GM19328 (cell line): ENCODE data around the gene XXYLT1.

Experiments
- ATAC-seq: cut with Tn5 transposase; IDR thresholded peaks from one replicate; pipeline ENCODE4 v1.9.1; 2021; ENCODE audit warnings: mild to moderate bottlenecking, moderate library complexity; ENCODE audit not compliant: unreplicated experiment

Gene XXYLT1

GRCh38 chr3:195251336-195252065, 19.5 kb downstream of the XXYLT1 start:
- no peak for ATAC-seq

GRCh38 chr3:195250473-195251251, 20.3 kb downstream of the XXYLT1 start:
- no peak for ATAC-seq

- no peak for ATAC-seq
Measured at GRCh38 chr3:195249858-195250464, 21.0 kb downstream of the XXYLT1 start.

GRCh38 chr3:195249057-195249770, 21.7 kb downstream of the XXYLT1 start:
- no peak for ATAC-seq

DNA sequence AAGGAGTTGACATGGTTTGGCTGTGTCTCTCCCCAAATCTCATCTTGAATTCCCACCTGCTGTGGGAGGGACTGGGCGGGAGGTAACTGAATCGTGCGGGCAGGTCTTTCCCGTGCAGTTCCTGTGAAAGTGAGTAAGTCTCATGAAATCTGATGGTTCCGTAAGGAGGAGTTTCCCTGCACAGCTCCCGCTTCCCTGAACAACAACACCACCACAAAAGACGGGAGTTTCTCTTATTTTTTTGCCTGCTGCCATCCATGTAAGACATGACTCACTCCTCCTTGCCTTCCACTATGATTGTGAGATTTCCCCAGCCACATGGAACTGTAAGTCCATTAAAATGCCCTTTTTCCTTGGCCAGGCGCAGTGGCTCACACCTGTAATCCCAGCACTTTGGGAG, 22.7 kb downstream of the XXYLT1 start:
- no peak for ATAC-seq

- ATAC-seq: no peak
Measured at GRCh38 chr3:195247863-195248189, 23.1 kb downstream of the XXYLT1 start.

GRCh38 chr3:195247086-195247862, 23.7 kb downstream of the XXYLT1 start:
- no peak for ATAC-seq

- ATAC-seq: no peak
Measured at GRCh38 chr3:195246581-195246995, 24.4 kb downstream of the XXYLT1 start.

DNA sequence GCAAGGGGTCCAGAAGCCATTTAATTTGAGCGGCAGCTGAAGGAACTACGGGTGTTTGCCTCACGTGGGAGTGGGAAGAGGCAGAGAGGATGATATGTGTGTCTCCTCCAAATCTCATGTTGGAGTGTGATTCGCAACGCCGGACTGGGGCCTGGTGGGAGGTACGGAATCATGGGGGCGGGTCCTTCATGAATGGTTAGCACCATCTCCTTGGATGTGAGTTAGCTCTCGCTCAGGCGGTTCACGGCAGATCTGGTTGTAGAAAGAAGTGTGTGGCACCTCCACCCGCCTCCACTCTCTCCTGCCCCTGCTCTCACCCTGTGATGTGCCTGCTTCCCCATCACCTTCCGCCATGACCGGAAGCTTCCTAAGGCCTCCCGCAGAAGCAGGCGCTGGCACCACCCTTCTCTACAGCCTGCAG, 25.4 kb downstream of the XXYLT1 start:
- no peak for ATAC-seq

DNA sequence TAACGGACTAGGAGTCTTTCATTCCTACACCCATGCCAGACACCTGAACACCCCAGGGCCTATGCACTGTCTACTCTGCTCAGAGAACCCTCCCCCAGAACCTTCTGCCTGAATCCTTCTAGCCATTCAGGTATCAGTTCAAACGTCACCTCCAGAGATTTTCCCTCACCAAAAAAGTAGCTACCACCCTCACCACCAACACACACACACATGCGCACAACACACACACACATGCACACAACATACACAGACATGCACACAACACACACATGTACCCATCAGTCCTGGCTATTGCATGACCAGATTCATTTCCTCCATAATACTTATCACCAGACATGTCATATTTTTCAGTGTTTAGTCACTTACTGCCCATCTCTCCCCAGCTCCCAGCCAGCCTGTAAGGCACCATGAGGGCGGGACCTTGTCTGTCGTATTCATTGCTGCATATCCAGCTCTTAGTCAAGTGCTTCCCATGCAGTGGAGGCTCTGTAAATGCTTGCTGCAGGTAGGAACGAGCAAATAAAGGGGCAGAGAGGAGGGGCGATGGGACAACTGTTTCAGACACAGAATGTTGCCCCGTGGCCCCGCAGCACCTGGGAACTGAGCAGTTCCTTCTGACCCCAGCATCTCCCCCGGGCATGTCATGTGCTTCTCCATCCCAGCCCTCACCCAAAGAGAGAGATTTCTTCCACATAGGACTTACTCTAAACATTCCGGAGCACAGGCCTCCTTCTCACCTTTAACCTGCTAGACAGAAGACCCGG, 29.2 kb downstream of the XXYLT1 start:
- no peak for ATAC-seq

GRCh38 chr3:195240939-195241338, 30.0 kb downstream of the XXYLT1 start:
- no peak for ATAC-seq

- no peak for ATAC-seq
Measured at GRCh38 chr3:195240171-195240701, 30.7 kb downstream of the XXYLT1 start.

DNA sequence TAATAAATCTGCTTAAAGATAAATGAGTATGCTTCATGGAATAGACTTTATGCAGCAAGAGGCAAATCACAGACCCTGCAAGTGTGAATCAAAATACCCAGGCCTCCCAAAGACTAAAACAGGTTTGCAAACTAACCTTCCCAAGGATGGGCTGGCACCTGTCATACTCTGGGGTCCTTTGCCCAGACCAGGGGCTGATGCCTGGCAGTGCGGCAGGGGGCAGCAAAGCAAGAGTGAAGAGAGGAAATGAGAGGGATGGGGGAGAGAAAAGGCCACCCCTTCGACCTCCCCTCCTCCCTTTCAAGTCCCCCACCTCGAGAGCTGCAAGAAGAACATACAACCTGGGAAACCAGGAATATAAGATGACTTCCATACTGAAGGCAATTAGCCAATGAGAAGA, 31.8 kb downstream of the XXYLT1 start:
- no peak for ATAC-seq

- no peak for ATAC-seq
Measured at GRCh38 chr3:195238586-195239118, 32.3 kb downstream of the XXYLT1 start.

GRCh38 chr3:195238081-195238571, 32.8 kb downstream of the XXYLT1 start:
- no peak for ATAC-seq

- ATAC-seq: no peak
Measured at GRCh38 chr3:195236801-195237570, 34.0 kb downstream of the XXYLT1 start.

GRCh38 chr3:195236076-195236798, 34.7 kb downstream of the XXYLT1 start:
- no peak for ATAC-seq

DNA sequence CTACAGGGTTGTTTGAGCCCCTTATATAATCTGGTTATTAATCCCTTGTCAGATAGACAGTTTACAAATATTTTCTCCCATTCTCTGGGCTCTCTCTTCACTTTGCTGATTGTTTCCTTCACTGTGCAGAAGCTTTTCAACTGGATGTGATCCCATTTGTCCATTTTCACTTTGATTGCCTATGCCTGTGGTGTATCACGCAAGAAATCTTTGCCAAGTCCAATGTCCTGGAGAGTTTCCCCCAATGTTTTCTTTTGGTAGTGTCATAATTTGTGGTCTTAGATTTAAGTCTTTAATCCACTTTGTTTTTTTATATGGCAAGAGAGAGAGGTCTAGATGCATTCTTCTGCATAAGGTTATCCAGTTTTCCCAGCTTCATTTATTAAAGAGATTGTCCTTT, 40.7 kb downstream of the XXYLT1 start:
- ATAC-seq: no peak
